ENCODE measurements around the gene IRF8.
"Not testable (repeated sequence)": the region's sequence is repeated elsewhere in the genome, so short reads cannot be mapped to it uniquely, and the experiment has no call there.

Gene IRF8

GRCh38 chr16:85869206-85869605 lies 29.8 kb upstream of the IRF8 start:
- no peak for DNase-seq

GRCh38 chr16:85869785-85870558 lies 29.0 kb upstream of the IRF8 start:
- no peak for DNase-seq

GRCh38 chr16:85871756-85872155 lies 27.2 kb upstream of the IRF8 start:
- DNase-seq: no peak

GRCh38 chr16:85872734-85873133 lies 26.2 kb upstream of the IRF8 start:
- no peak for DNase-seq

- no peak for DNase-seq
Measured at GRCh38 chr16:85873153-85873552, 25.8 kb upstream of the IRF8 start.

GRCh38 chr16:85874031-85874430 lies 24.9 kb upstream of the IRF8 start:
- DNase-seq: not testable (repeated sequence)

- no peak for DNase-seq
Measured at GRCh38 chr16:85878407-85878806, 20.6 kb upstream of the IRF8 start.

- no peak for DNase-seq
Measured at GRCh38 chr16:85878875-85879274, 20.1 kb upstream of the IRF8 start.

- DNase-seq: no peak
Measured at GRCh38 chr16:85879549-85879948, 19.4 kb upstream of the IRF8 start.

- DNase-seq: no peak
Measured at GRCh38 chr16:85879975-85880831, 18.8 kb upstream of the IRF8 start.

GRCh38 chr16:85880861-85881260 lies 18.1 kb upstream of the IRF8 start:
- no peak for DNase-seq

GRCh38 chr16:85881436-85881835 lies 17.5 kb upstream of the IRF8 start:
- DNase-seq: no peak

- DNase-seq: no peak
Measured at GRCh38 chr16:85882181-85882810, 16.7 kb upstream of the IRF8 start.

- no peak for DNase-seq
Measured at GRCh38 chr16:85883813-85884212, 15.1 kb upstream of the IRF8 start.

GRCh38 chr16:85884808-85885463 lies 14.0 kb upstream of the IRF8 start:
- DNase-seq: no peak

GRCh38 chr16:85885537-85885936 lies 13.4 kb upstream of the IRF8 start:
- DNase-seq: no peak

- no peak for DNase-seq
Measured at GRCh38 chr16:85888405-85889331, 10.3 kb upstream of the IRF8 start.

- no peak for DNase-seq
Measured at GRCh38 chr16:85891033-85891775, 7.8 kb upstream of the IRF8 start.

- DNase-seq: no peak
Measured at GRCh38 chr16:85891776-85892166, 7.2 kb upstream of the IRF8 start.

- no peak for DNase-seq
Measured at GRCh38 chr16:85892760-85893159, 6.2 kb upstream of the IRF8 start.

- DNase-seq: no peak
Measured at GRCh38 chr16:85894266-85894665, 4.7 kb upstream of the IRF8 start.

Measured in activated CD4-positive, alpha-beta T cell treated with anti-CD3 and anti-CD28 coated beads, Interleukin-2, amount 50 U/mL, for 1 hour (primary cell).